ENCODE data around the gene MYL6B.

Gene MYL6B

GRCh38 chr12:56118688-56119357 lies 33.6 kb upstream of the MYL6B start:
- TF ChIP-seq FOXP2 (optimal IDR thresholded peaks at IDR 0.05; ENCODE audit: control extremely low read depth, extremely low read length, insufficient read depth) = no peak
- no peak for TF ChIP-seq POLR2AphosphoS5 (IDR thresholded peaks at IDR 0.05; ENCODE audit: borderline replicate concordance, low read depth, low read length)
- no peak for TF ChIP-seq EZH2 (IDR thresholded peaks at IDR 0.05)
- H3K36me3 ChIP-seq (ENCODE audit: insufficient read depth, low read length) = peaks cover 34% of the 10 kb centered on the region
- H3K27ac ChIP-seq = peak overlapping the region; percentile 81
- H3K9ac ChIP-seq (ENCODE audit: insufficient read length) = peak overlapping the region; percentile 78
- H3K4me3 ChIP-seq = peak overlapping the region; percentile 93
- DNase-seq (ENCODE audit: low read depth, low spot score) = no peak
- no peaks in the 10 kb centered on the region for H3K9me3 ChIP-seq (ENCODE audit: low read depth, low read length)

- Histone ChIP-seq H3K4me3 (peak overlapping the region; percentile 93), H3K27ac (peak overlapping the region; percentile 81; the same call in 1 of the 2 replicates), H3K36me3 (ENCODE audit: insufficient read depth, low read length) (peaks cover 29% of the 10 kb centered on the region), H3K9me3 (ENCODE audit: low read depth, low read length) (no peaks in the 10 kb centered on the region), H3K9ac (ENCODE audit: insufficient read length) (peak overlapping the region; percentile 78)
- no peak; the same call in 1 of the 2 replicates for TF ChIP-seq POLR2AphosphoS5 (IDR thresholded peaks at IDR 0.05; ENCODE audit: borderline replicate concordance, low read depth, low read length)
- no peak for TF ChIP-seq EZH2 (IDR thresholded peaks at IDR 0.05)
- TF ChIP-seq FOXP2 (optimal IDR thresholded peaks at IDR 0.05; ENCODE audit: control extremely low read depth, extremely low read length, insufficient read depth) = no peak
- peak; percentile 63 for DNase-seq (ENCODE audit: low read depth, low spot score)
These were observed 33.0 kb upstream of the MYL6B start for GRCh38 chr12:56119361-56119796.

- peak overlapping the region; percentile 58; the same call in 1 of the 2 replicates for H3K27ac ChIP-seq
- DNase-seq (ENCODE audit: low read depth, low spot score) = no peak
- H3K9ac ChIP-seq (ENCODE audit: insufficient read length) = peak overlapping the region; percentile 63
These were observed 32.1 kb upstream of the MYL6B start for GRCh38 chr12:56120158-56120846.

GRCh38 chr12:56121204-56121870 lies 31.1 kb upstream of the MYL6B start:
- Histone ChIP-seq H3K27ac (no peak overlapping the region), H3K9me3 (ENCODE audit: low read depth, low read length) (no peaks in the 10 kb centered on the region), H3K4me3 (no peak overlapping the region), H3K36me3 (ENCODE audit: insufficient read depth, low read length) (peaks cover 29% of the 10 kb centered on the region), H3K9ac (ENCODE audit: insufficient read length) (no peak overlapping the region)
- no peak for TF ChIP-seq FOXP2 (optimal IDR thresholded peaks at IDR 0.05; ENCODE audit: control extremely low read depth, extremely low read length, insufficient read depth)
- TF ChIP-seq POLR2AphosphoS5 (IDR thresholded peaks at IDR 0.05; ENCODE audit: borderline replicate concordance, low read depth, low read length) = no peak
- no peak for TF ChIP-seq EZH2 (IDR thresholded peaks at IDR 0.05)
- no peak for DNase-seq (ENCODE audit: low read depth, low spot score)

More at GRCh38 chr12:56120158-56120846, 32.1 kb upstream of the MYL6B start:
- TF ChIP-seq POLR2AphosphoS5 (IDR thresholded peaks at IDR 0.05; ENCODE audit: borderline replicate concordance, low read depth, low read length) (no peak), EZH2 (IDR thresholded peaks at IDR 0.05) (no peak), FOXP2 (optimal IDR thresholded peaks at IDR 0.05; ENCODE audit: control extremely low read depth, extremely low read length, insufficient read depth) (no peak)
- Histone ChIP-seq H3K4me3 (no peak overlapping the region), H3K9me3 (ENCODE audit: low read depth, low read length) (no peaks in the 10 kb centered on the region), H3K36me3 (ENCODE audit: insufficient read depth, low read length) (peaks cover 29% of the 10 kb centered on the region)

GRCh38 chr12:56122637-56123036 lies 29.8 kb upstream of the MYL6B start:
- no peak overlapping the region for H3K27ac ChIP-seq
- no peak for DNase-seq (ENCODE audit: low read depth, low spot score)
- no peak overlapping the region for H3K4me3 ChIP-seq
- peaks cover 21% of the 10 kb centered on the region for H3K36me3 ChIP-seq (ENCODE audit: insufficient read depth, low read length)
- TF ChIP-seq FOXP2 (optimal IDR thresholded peaks at IDR 0.05; ENCODE audit: control extremely low read depth, extremely low read length, insufficient read depth) (no peak), EZH2 (IDR thresholded peaks at IDR 0.05) (no peak), POLR2AphosphoS5 (IDR thresholded peaks at IDR 0.05; ENCODE audit: borderline replicate concordance, low read depth, low read length) (no peak)
- no peaks in the 10 kb centered on the region for H3K9me3 ChIP-seq (ENCODE audit: low read depth, low read length)
- H3K9ac ChIP-seq (ENCODE audit: insufficient read length) = no peak overlapping the region

- no peaks in the 10 kb centered on the region for H3K9me3 ChIP-seq (ENCODE audit: low read depth, low read length)
- H3K27ac ChIP-seq = peak overlapping the region; percentile 76
- no peak for DNase-seq (ENCODE audit: low read depth, low spot score)
- H3K4me3 ChIP-seq = no peak overlapping the region
- H3K9ac ChIP-seq (ENCODE audit: insufficient read length) = peak overlapping the region; percentile 42
- peaks cover 19% of the 10 kb centered on the region; the same call in 1 of the 2 replicates for H3K36me3 ChIP-seq (ENCODE audit: insufficient read depth, low read length)
- TF ChIP-seq EZH2 (IDR thresholded peaks at IDR 0.05) = no peak
- no peak for TF ChIP-seq POLR2AphosphoS5 (IDR thresholded peaks at IDR 0.05; ENCODE audit: borderline replicate concordance, low read depth, low read length)
- TF ChIP-seq FOXP2 (optimal IDR thresholded peaks at IDR 0.05; ENCODE audit: control extremely low read depth, extremely low read length, insufficient read depth) = no peak
These were observed 28.3 kb upstream of the MYL6B start for GRCh38 chr12:56124133-56124532.

GRCh38 chr12:56126732-56127239 lies 25.6 kb upstream of the MYL6B start:
- Histone ChIP-seq H3K9ac (ENCODE audit: insufficient read length) (peak overlapping the region; percentile 84), H3K4me3 (peak overlapping the region; percentile 78), H3K27ac (peak overlapping the region; percentile 92), H3K36me3 (ENCODE audit: insufficient read depth, low read length) (peaks cover 14% of the 10 kb centered on the region), H3K9me3 (ENCODE audit: low read depth, low read length) (no peaks in the 10 kb centered on the region)
- TF ChIP-seq FOXP2 (optimal IDR thresholded peaks at IDR 0.05; ENCODE audit: control extremely low read depth, extremely low read length, insufficient read depth) (no peak), POLR2AphosphoS5 (IDR thresholded peaks at IDR 0.05; ENCODE audit: borderline replicate concordance, low read depth, low read length) (no peak), EZH2 (IDR thresholded peaks at IDR 0.05) (no peak)
- no peak for DNase-seq (ENCODE audit: low read depth, low spot score)

- no peaks in the 10 kb centered on the region for H3K9me3 ChIP-seq (ENCODE audit: low read depth, low read length)
- peaks cover 21% of the 10 kb centered on the region for H3K36me3 ChIP-seq (ENCODE audit: insufficient read depth, low read length)
- TF ChIP-seq POLR2AphosphoS5 (IDR thresholded peaks at IDR 0.05; ENCODE audit: borderline replicate concordance, low read depth, low read length) (no peak), EZH2 (IDR thresholded peaks at IDR 0.05) (no peak), FOXP2 (optimal IDR thresholded peaks at IDR 0.05; ENCODE audit: control extremely low read depth, extremely low read length, insufficient read depth) (no peak)
- peak overlapping the region; percentile 78 for H3K4me3 ChIP-seq
- peak overlapping the region; percentile 84 for H3K9ac ChIP-seq (ENCODE audit: insufficient read length)
- DNase-seq (ENCODE audit: low read depth, low spot score) = no peak
- H3K27ac ChIP-seq = peak overlapping the region; percentile 92
These were observed 24.9 kb upstream of the MYL6B start for GRCh38 chr12:56127485-56127887.
